Skeletal muscle tissue (tissue), 4 donors: ENCODE measurements around the gene CD99L2. TPM values are rescaled to one million over a fixed set of nuclear protein-coding genes. Genes with fewer than 3 reads are reported as not detected.
"Not testable (repeated sequence)": the region's sequence is repeated elsewhere in the genome, so short reads cannot be mapped to it uniquely, and the experiment has no call there.

Source experiments
- H3K27ac ChIP-seq: one replicate; pipeline ENCODE4 v1.7.0; 2013; ENCODE audit warnings: mild to moderate bottlenecking, low read depth, low read length, inconsistent platforms
- H3K27me3 ChIP-seq, 3 donors: one replicate each; pipeline ENCODE4 v1.7.0; 2013; ENCODE audit warnings: low read length in 3 of 3; ENCODE audit not compliant: control insufficient read depth in 3 of 3, insufficient read depth in 3 of 3
- H3K36me3 ChIP-seq, 3 donors: one replicate each; pipeline ENCODE4 v1.7.0; 2013; ENCODE audit warnings: low read length in 3 of 3; ENCODE audit not compliant: control insufficient read depth in 3 of 3, insufficient read depth in 3 of 3
- H3K4me1 ChIP-seq, 3 donors: one replicate each; pipeline ENCODE4 v1.7.0; 2013; ENCODE audit warnings: low read length in 3 of 3, mild to moderate bottlenecking in 3 of 3; ENCODE audit not compliant: control insufficient read depth in 3 of 3, insufficient read depth in 3 of 3
- H3K4me3 ChIP-seq, 3 donors: one replicate each; pipeline ENCODE4 v1.7.0; 2013; ENCODE audit warnings: low read length in 3 of 3
- H3K9ac ChIP-seq, 3 donors: one replicate each; pipeline ENCODE4 v1.7.0; 2013; ENCODE audit warnings: low read length in 3 of 3, mild to moderate bottlenecking in 3 of 3, moderate library complexity in 2 of 3, low read depth in 1 of 3
- H3K9me3 ChIP-seq, 3 donors: one replicate each; pipeline ENCODE4 v1.7.0; 2013; ENCODE audit warnings: low read length in 3 of 3; ENCODE audit not compliant: control insufficient read depth in 3 of 3
- total RNA-seq: library from RNA; depleted of rRNA; stranded (reverse); fragments of >200 nt; gene quantifications from one replicate; pipeline ENCODE4 v1.2.3, GENCODE V29; 2014
- donor health status: Osteomylitis.

The CD99L2 gene
- total RNA-seq, 1 donor from 2014 or later = 25.1 TPM

DNA sequence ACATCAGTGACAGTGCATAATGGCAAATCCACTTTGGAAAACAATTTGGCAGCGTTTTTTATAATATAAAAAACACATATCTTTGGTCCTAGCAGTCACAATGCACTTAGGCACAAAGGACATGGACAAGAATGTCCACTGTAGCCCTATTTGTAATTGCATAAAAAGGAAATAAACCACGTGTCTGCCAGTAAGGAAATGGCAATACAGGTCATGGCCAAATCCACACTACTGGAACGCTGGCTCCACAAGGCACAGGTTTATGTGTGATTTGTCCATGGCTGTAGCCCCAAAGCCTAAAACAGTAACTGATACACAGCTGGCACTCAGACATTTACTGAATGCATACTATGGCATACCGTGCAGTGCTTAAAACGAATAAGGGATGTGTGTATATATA, 69.7 kb downstream of the CD99L2 start:
- peaks cover 0 to 3% (median 0%) of the 10 kb centered on the region in 3 donors for H3K4me1 ChIP-seq
- H3K9me3 ChIP-seq = no peaks in the 10 kb centered on the region
- H3K27me3 ChIP-seq = no peaks in the 10 kb centered on the region
- no peak overlapping the region for H3K9ac ChIP-seq
- H3K4me3 ChIP-seq = no peak overlapping the region
- H3K36me3 ChIP-seq = peaks cover 0 to 5% (median 0%) of the 10 kb centered on the region in 3 donors
- H3K27ac ChIP-seq = no peak overlapping the region

GRCh38 chrX:150824352-150824751, 74.1 kb downstream of the CD99L2 start:
- not testable (repeated sequence) for H3K27me3 ChIP-seq, H3K4me1 ChIP-seq, H3K36me3 ChIP-seq, H3K9me3 ChIP-seq, H3K27ac ChIP-seq, H3K9ac ChIP-seq, H3K4me3 ChIP-seq

DNA sequence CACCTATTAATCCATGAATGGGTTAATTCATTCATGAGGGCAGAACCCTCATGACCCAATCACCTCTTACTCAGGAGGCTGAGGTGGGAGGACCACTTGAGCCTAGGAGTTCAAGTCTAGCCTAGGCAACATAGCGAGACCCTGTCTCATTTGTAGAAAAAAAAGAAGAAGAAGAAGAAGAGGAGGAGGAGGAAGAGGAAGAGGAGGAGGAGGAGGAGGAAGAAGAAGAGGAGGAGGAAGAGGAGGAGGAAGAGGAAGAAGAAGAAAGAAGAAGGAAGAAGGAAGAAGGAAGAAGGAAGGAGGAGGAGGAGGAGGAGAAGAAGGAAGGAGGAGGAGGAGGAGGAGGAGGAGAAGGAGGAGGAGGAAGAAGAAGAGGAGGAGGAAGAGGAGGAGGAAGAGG, 74.6 kb downstream of the CD99L2 start:
- H3K36me3 ChIP-seq, H3K27me3 ChIP-seq, H3K27ac ChIP-seq, H3K9ac ChIP-seq, H3K9me3 ChIP-seq, H3K4me1 ChIP-seq, H3K4me3 ChIP-seq: not testable (repeated sequence)

DNA sequence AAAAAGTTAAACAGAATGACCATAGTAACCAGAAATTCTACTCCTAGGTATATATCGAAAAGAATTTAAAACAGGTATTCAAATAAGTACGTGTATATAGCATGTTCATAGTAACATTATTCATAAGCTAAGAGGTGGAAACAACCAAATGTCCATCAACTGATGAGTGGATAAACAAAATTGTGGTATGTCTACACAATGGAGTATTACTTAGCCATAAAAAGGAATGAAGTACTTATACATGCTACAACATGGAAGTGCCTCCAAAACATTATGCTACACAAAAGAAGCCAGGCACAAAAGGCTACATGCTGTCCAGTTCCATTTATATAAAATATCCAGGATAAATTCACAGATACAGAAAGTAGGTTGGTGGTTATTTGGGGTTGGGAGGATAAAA, 76.5 kb downstream of the CD99L2 start:
- no peaks in the 10 kb centered on the region for H3K9me3 ChIP-seq
- H3K27ac ChIP-seq = no peak overlapping the region
- peaks cover 0 to 5% (median 0%) of the 10 kb centered on the region in 3 donors for H3K36me3 ChIP-seq
- no peaks in the 10 kb centered on the region for H3K27me3 ChIP-seq
- no peak overlapping the region for H3K4me3 ChIP-seq
- H3K4me1 ChIP-seq = no peaks in the 10 kb centered on the region
- no peak overlapping the region for H3K9ac ChIP-seq

DNA sequence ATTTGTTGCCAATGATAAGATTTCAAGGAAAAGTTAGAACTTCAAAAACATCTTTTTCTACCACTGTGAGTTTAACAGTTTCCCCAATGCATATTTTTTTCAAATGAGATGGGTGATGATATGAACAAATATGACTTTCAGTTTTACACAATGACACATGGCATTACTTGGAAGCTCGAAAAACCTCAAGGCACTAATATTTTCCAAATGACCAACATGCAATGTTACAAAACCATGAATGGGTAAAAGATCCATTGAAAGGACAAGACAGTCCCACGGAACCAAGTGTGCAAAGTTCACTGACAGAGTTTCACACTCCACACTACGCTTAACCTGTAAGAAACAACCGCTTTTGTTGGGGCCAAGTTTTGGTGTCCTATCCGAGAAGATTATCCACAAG, 84.5 kb downstream of the CD99L2 start:
- no peaks in the 10 kb centered on the region for H3K4me1 ChIP-seq
- H3K9me3 ChIP-seq = no peaks in the 10 kb centered on the region
- H3K36me3 ChIP-seq = peaks cover 0 to 3% (median 2%) of the 10 kb centered on the region in 3 donors
- H3K27ac ChIP-seq = no peak overlapping the region
- H3K4me3 ChIP-seq = no peak overlapping the region
- H3K27me3 ChIP-seq = no peaks in the 10 kb centered on the region
- H3K9ac ChIP-seq = no peak overlapping the region

- H3K27ac ChIP-seq = no peak overlapping the region
- no peaks in the 10 kb centered on the region for H3K9me3 ChIP-seq
- no peaks in the 10 kb centered on the region for H3K27me3 ChIP-seq
- no peaks in the 10 kb centered on the region for H3K4me1 ChIP-seq
- H3K4me3 ChIP-seq = no peak overlapping the region
- H3K36me3 ChIP-seq = peaks cover 0 to 6% (median 0%) of the 10 kb centered on the region in 3 donors
- H3K9ac ChIP-seq = no peak overlapping the region
Measured at GRCh38 chrX:150806827-150807226, 91.6 kb downstream of the CD99L2 start.

DNA sequence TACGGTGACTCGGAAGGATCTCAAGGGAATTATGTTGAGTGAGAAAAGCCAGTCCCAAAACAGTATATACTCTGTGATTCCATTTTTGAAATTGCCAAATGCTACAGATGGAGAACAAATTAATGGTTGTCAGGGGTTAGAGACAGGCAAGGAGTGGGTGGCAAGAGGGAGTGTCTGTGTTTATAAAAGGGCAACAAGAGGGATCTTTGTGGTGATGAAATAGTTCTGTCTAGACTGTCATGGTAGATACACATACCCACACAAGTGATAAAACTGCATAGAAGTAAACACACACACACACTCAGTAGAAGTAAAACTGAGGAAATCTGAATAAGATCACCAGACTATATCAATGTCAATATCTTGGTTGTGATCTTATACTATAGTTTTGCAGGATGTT, 92.7 kb downstream of the CD99L2 start:
- Histone ChIP-seq H3K27ac (no peak overlapping the region), H3K36me3 (peaks cover 0 to 6% (median 0%) of the 10 kb centered on the region in 3 donors), H3K27me3 (no peaks in the 10 kb centered on the region), H3K9me3 (no peaks in the 10 kb centered on the region), H3K4me3 (no peak overlapping the region), H3K4me1 (no peaks in the 10 kb centered on the region), H3K9ac (no peak overlapping the region)

- no peak overlapping the region for H3K4me3 ChIP-seq
- no peak overlapping the region for H3K9ac ChIP-seq
- H3K36me3 ChIP-seq = peaks cover 3 to 15% (median 6%) of the 10 kb centered on the region in 3 donors
- no peaks in the 10 kb centered on the region for H3K27me3 ChIP-seq
- no peaks in the 10 kb centered on the region for H3K4me1 ChIP-seq
- H3K9me3 ChIP-seq = no peaks in the 10 kb centered on the region
- no peak overlapping the region for H3K27ac ChIP-seq
Measured at GRCh38 chrX:150792949-150793527, 105.4 kb downstream of the CD99L2 start.

- Histone ChIP-seq H3K27me3 (no peaks in the 10 kb centered on the region), H3K4me3 (no peak overlapping the region), H3K9ac (no peak overlapping the region), H3K27ac (no peak overlapping the region), H3K9me3 (no peaks in the 10 kb centered on the region), H3K4me1 (no peaks in the 10 kb centered on the region), H3K36me3 (peaks cover 3 to 13% (median 5%) of the 10 kb centered on the region in 3 donors)
Measured at GRCh38 chrX:150790021-150790420, 108.4 kb downstream of the CD99L2 start.

GRCh38 chrX:150781677-150782076, 116.8 kb downstream of the CD99L2 start:
- no peaks in the 10 kb centered on the region for H3K4me1 ChIP-seq
- H3K9ac ChIP-seq = no peak overlapping the region
- H3K27me3 ChIP-seq = no peaks in the 10 kb centered on the region
- no peak overlapping the region for H3K4me3 ChIP-seq
- no peak overlapping the region for H3K27ac ChIP-seq
- H3K9me3 ChIP-seq = no peaks in the 10 kb centered on the region
- no peaks in the 10 kb centered on the region for H3K36me3 ChIP-seq
